Endothelial cell of umbilical vein (primary cell): ENCODE results near the gene CRAT. TPM values are rescaled to one million over a fixed set of nuclear protein-coding genes. Genes with fewer than 3 reads are reported as not detected.

Source experiments
- BruUV-seq: library from RNA; stranded (reverse); fragments of 400-500 nt; replicated peaks from 2 replicates; lab custom pipeline; 2021; lab: Mats Ljungman, UMichigan
- CTCF ChIA-PET: fragments of 300-600, 350-600 bp; sonication (Branson Sonifier 250); formaldehyde crosslinking; loops from one replicate; lab custom pipeline; 2021; ENCODE audit warnings: antibody characterized with exemption, inconsistent platforms; lab: Charles Lee
- POLR2A ChIA-PET: fragments of 300-600, 350-600 bp; sonication (Branson Sonifier 250); formaldehyde crosslinking; loops from one replicate; lab custom pipeline; 2021; ENCODE audit warnings: antibody characterized with exemption, inconsistent platforms; lab: Charles Lee
- DNase-seq: peaks from one replicate; pipeline ENCODE4 v3.0.0-alpha.2; 2011; ENCODE audit warnings: low read depth, low spot score
- FAIRE-seq: peaks from 2 replicates; lab custom pipeline; 2011; peaks lifted over from hg19 to GRCh38; lab: Jason Lieb, UNC
- H2AFZ ChIP-seq: 2 replicates; pipeline ENCODE4 v1.6.0; 2012; ENCODE audit warnings: low read depth, low read length, control low read depth, inconsistent platforms
- H3K27ac ChIP-seq: 2 replicates; pipeline ENCODE4 v1.5.1; 2011; ENCODE audit warnings: low read depth, mild to moderate bottlenecking, control low read depth, low read length, moderate library complexity; ENCODE audit not compliant: insufficient read depth
- H3K27me3 ChIP-seq, 2 experiments: 2 replicates each; pipeline versions ENCODE4 v1.6.0 to v1.6.1; 2011; ENCODE audit warnings: low read length in 2 of 2, mixed read lengths in 1 of 2; ENCODE audit not compliant: control insufficient read depth in 2 of 2, insufficient read depth in 2 of 2
- H3K36me3 ChIP-seq, 2 experiments: 2 replicates in 1 of 2; 3 replicates in 1 of 2; pipeline ENCODE4 v1.5.1; 2011; ENCODE audit warnings: low read length in 2 of 2, mild to moderate bottlenecking in 1 of 2, moderate library complexity in 1 of 2; ENCODE audit not compliant: control insufficient read depth in 2 of 2, insufficient read depth in 2 of 2; ENCODE audit errors: extremely low read depth in 1 of 2
- H3K4me1 ChIP-seq: 3 replicates; pipeline ENCODE4 v1.5.1; 2011; ENCODE audit warnings: mild to moderate bottlenecking, low read length; ENCODE audit not compliant: control insufficient read depth, insufficient read depth; ENCODE audit errors: extremely low read depth
- H3K4me2 ChIP-seq: 2 replicates; pipeline ENCODE4 v1.6.1; 2011; ENCODE audit warnings: low read length, control low read depth, mixed read lengths; ENCODE audit not compliant: insufficient read depth
- H3K4me3 ChIP-seq, 3 experiments: fragments of 200-600 bp in 1 of 3; sonication (generic), shearing (Covaris generic) in 1 of 3; replicated peaks in 1 of 3; 2 replicates each; pipeline ENCODE4 v1.5.1; 2011 to 2016; ENCODE audit warnings: control low read depth in 3 of 3, low read length in 3 of 3, mild to moderate bottlenecking in 2 of 3, inconsistent platforms in 1 of 3, low read depth in 1 of 3, moderate library complexity in 1 of 3; ENCODE audit not compliant: insufficient read depth in 1 of 3
- H3K79me2 ChIP-seq: 2 replicates; pipeline ENCODE4 v1.6.0; 2012; ENCODE audit warnings: low read length, inconsistent platforms; ENCODE audit not compliant: control insufficient read depth, insufficient read depth
- H3K9ac ChIP-seq: replicated peaks from 2 replicates; pipeline ENCODE3; 2011; ENCODE audit warnings: low read length, control low read depth; ENCODE audit not compliant: insufficient read depth; ENCODE audit errors: extremely low read depth
- H3K9me1 ChIP-seq: replicated peaks from 3 replicates; pipeline ENCODE4 v1.6.0; 2011; ENCODE audit warnings: mild to moderate bottlenecking, low read length; ENCODE audit not compliant: control insufficient read depth, insufficient read depth; ENCODE audit errors: extremely low read depth
- H3K9me3 ChIP-seq: replicated peaks from 2 replicates; pipeline ENCODE4 v1.5.1; 2012; ENCODE audit warnings: low read length, inconsistent platforms; ENCODE audit not compliant: control insufficient read depth, insufficient read depth
- H4K20me1 ChIP-seq: replicated peaks from 2 replicates; pipeline ENCODE3; 2011; ENCODE audit warnings: mild to moderate bottlenecking, low read length; ENCODE audit not compliant: control insufficient read depth, insufficient read depth; ENCODE audit errors: extremely low read depth
- EZH2 ChIP-seq: IDR thresholded peaks from 2 replicates; pipeline ENCODE4 v1.6.1; 2012; ENCODE audit warnings: borderline replicate concordance, low read depth, mild to moderate bottlenecking, moderate library complexity, low read length, inconsistent platforms; ENCODE audit not compliant: severe bottlenecking
- FOS ChIP-seq: IDR thresholded peaks from 2 replicates; pipeline ENCODE4 v1.6.1; 2011; ENCODE audit warnings: mild to moderate bottlenecking, low read length, moderate library complexity, borderline replicate concordance; ENCODE audit not compliant: insufficient read depth
- GATA2 ChIP-seq: IDR thresholded peaks from 2 replicates; pipeline ENCODE4 v1.7.0; 2011; ENCODE audit warnings: low read depth, mild to moderate bottlenecking, moderate library complexity, mixed read lengths, low read length; ENCODE audit not compliant: insufficient read length, insufficient read depth
- JUN ChIP-seq: IDR thresholded peaks from 2 replicates; pipeline ENCODE4 v1.6.1; 2011; ENCODE audit warnings: borderline replicate concordance, low read depth; ENCODE audit not compliant: insufficient read length, insufficient read depth
- MAX ChIP-seq: IDR thresholded peaks from 2 replicates; pipeline ENCODE4 v1.6.1; 2011; ENCODE audit not compliant: insufficient read depth, insufficient read length
- MYC ChIP-seq: IDR thresholded peaks from one replicate; pipeline ENCODE4 v1.6.1; 2011; ENCODE audit warnings: mild to moderate bottlenecking, low read depth, low read length
- POLR2A ChIP-seq: IDR thresholded peaks from 2 replicates; pipeline ENCODE4 v1.6.1; 2012; ENCODE audit warnings: low read depth, mild to moderate bottlenecking, control low read depth, low read length
- POLR2AphosphoS5 ChIP-seq: IDR thresholded peaks from 2 replicates; pipeline ENCODE4 v1.6.1; 2012; ENCODE audit warnings: low read depth, mild to moderate bottlenecking, control low read depth, low read length, moderate library complexity; ENCODE audit not compliant: insufficient read depth
- dilution Hi-C: fragments of 300-500 bp; cut with MboI; formaldehyde crosslinking; loops from one replicate; pipeline ENCODE4 v1.15.0; 2019; ENCODE audit warnings: low sequenced_read_pairs; ENCODE audit not compliant: extremely low pct_ligation_motif_present
- intact Hi-C: fragments of 100-400 bp; cut with micrococcal nuclease; formaldehyde crosslinking; loops from one replicate; pipeline ENCODE4 v1.10.0; 2022
- polyA plus RNA-seq, 4 experiments: library from polyadenylated mRNA; depleted of rRNA in 3 of 4; stranded (reverse) in 3 of 4; unstranded in 1 of 4; fragments of >200 nt; gene quantifications; 2 replicates each; pipeline versions ENCODE4 v1.2.1 to v1.2.3, GENCODE V29; 2011 to 2012; ENCODE audit warnings: missing spikeins in 1 of 4
- total RNA-seq: library from RNA; stranded (reverse); gene quantifications from 2 replicates; pipeline ENCODE4 v1.2.3, GENCODE V29; 2021
- TF ChIP-seq, protein P1 (sequence below), 2 donors: IDR thresholded peaks; 1 replicate in 1 of 2; 2 replicates in 1 of 2; pipeline ENCODE4 v1.5.1; 2011; ENCODE audit warnings: low read length in 2 of 2, mild to moderate bottlenecking in 2 of 2, moderate library complexity in 2 of 2, control low read depth in 1 of 2, inconsistent platforms in 1 of 2, low read depth in 1 of 2; ENCODE audit not compliant: insufficient read depth in 1 of 2; ENCODE audit errors: extremely low read depth in 1 of 2

CRAT gene
- total and polyA plus RNA-seq, 2 donors (not counting 3 experiments of a cell fraction or from before 2014, with no cell fraction given), result 34.2 to 55.3 TPM

DNA sequence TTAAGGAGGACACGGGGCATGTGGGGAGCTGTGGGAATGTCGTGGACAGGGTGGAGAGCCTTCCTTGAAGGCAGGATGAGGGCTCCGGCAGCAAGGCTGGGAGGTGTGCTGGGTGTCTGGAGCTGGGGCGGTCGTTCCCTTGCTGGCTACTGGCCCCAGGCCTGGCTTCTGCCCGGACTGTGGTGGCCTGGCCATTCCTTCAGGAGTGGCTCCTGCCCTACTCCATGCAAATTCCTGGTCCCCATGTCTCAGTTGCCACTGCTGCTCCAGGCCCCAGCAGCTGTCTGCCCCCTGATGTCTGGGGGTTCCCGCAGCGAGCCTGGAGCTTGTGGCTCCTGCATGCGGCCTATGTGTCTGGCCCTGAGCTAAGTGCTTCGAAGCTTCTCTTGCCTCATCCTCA, 45.6 kb upstream of the CRAT start:
- Histone ChIP-seq H2AFZ (no peak overlapping the region), H3K36me3 (no peaks in the 10 kb centered on the region), H4K20me1 (no peaks in the 10 kb centered on the region), H3K4me2 (no peak overlapping the region), H3K9me1 (no peaks in the 10 kb centered on the region), H3K9ac (no peak overlapping the region), H3K27me3 (no peaks in the 10 kb centered on the region), H3K79me2 (no peaks in the 10 kb centered on the region), H3K4me3 (no peak overlapping the region), H3K9me3 (no peaks in the 10 kb centered on the region), H3K4me1 (no peaks in the 10 kb centered on the region), H3K27ac (no peak overlapping the region)
- TF ChIP-seq GATA2 (no peak), MYC (no peak), MAX (no peak), EZH2 (no peak), POLR2A (no peak), POLR2AphosphoS5 (no peak), JUN (no peak), FOS (no peak)
- TF ChIP-seq, protein P1, sequence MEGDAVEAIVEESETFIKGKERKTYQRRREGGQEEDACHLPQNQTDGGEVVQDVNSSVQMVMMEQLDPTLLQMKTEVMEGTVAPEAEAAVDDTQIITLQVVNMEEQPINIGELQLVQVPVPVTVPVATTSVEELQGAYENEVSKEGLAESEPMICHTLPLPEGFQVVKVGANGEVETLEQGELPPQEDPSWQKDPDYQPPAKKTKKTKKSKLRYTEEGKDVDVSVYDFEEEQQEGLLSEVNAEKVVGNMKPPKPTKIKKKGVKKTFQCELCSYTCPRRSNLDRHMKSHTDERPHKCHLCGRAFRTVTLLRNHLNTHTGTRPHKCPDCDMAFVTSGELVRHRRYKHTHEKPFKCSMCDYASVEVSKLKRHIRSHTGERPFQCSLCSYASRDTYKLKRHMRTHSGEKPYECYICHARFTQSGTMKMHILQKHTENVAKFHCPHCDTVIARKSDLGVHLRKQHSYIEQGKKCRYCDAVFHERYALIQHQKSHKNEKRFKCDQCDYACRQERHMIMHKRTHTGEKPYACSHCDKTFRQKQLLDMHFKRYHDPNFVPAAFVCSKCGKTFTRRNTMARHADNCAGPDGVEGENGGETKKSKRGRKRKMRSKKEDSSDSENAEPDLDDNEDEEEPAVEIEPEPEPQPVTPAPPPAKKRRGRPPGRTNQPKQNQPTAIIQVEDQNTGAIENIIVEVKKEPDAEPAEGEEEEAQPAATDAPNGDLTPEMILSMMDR (IDR thresholded peaks at IDR 0.05; ENCODE audit: extremely low read depth in 1 of 2, insufficient read depth in 1 of 2, low read depth in 1 of 2, low read length in 2 of 2), result no peak
- dilution Hi-C loops (no loop called here), intact Hi-C loops (no loop called here)
- FAIRE-seq, result no peak
- ChIA-PET CTCF (interaction anchor here (0.6 to 5.3 kb wide), 3 partner anchors 10 to 293 kb away, joined by 3 to 19 read pairs (median 3); no protein-coding TSS in a partner anchor), POLR2A (no interaction called here)
- BruUV-seq, result no TSS peak
- no peak for DNase-seq
